ENCODE results near the gene TIMM13.

The TIMM13 gene

DNA sequence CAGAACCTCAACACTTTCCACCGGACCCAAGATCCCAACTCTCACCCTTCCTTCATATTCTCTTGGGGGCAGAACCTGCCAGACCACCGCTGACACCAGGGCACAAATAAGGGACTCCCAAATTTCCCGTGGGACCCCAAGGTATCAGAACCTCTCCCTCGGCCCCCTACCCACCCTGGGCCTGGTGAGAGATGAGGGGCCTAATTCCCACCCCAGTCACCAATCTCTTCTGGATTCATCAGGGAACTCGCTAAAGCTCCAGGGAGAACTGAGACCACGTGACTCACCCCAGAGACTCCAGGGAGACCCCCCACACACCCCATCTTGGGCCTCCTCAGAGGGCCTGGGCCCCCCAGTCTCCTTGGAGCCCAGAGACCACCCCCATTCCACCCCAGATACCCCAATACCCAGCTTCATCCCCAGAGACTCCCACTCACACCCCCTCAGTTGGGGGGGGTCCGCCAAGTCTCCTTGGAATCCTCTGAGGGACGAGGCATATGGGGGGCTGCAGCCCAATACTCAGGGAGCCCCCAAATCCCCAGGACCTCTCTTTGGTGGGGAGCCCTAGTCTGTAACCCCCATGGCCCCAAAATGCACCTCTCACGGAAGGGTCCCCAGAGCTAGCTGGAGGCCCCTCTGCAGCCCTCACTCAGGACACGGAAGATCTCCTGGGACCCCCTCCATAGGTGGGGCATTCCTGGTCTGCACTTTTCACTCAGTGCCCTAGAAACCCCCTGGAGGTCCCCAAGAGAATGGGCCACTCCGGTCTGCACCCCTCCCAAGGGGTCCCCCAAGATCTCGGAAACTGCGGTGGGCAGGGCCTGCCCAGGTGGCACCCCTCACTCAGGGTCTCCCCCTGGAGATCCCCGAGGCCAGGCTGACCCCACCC lies 27.8 kb upstream of the TIMM13 start:
- no peak for DNase-seq

DNA sequence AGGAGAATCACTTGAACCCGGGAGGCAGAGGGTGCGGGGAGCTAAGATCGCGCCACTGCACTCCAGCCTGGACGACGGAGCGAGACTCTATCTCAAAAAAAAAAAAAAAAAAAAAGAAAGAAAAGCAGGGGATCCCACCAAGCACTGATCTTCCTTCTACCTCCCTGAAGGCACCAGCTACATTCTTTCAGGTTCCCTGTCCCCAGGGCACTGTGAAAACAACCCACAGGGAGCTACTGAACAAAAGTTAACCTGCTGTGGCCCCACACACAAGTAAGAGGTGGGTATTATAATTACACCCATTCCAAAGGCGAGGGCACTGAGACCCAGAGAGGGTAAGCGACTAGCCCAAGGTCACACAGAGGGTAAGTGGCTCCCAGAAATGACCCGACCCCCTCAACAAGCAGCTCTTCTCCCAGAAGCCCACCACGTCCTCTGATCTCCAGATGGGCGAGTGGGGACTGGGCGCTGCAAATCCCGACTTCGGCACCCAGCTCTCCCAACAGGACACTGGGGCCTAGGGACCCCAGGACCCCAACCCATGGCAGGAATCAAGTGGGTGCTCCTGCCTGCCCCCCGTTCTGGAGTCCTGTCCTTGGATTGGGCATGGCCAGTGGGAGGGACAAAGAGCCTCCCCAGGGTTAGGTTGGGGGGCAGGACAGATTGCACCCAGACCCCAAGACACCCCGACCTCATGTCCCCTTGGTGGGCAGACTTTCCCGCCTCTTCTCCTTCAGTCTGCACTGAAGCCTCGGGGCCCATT lies 27.0 kb upstream of the TIMM13 start:
- DNase-seq, result no peak

DNA sequence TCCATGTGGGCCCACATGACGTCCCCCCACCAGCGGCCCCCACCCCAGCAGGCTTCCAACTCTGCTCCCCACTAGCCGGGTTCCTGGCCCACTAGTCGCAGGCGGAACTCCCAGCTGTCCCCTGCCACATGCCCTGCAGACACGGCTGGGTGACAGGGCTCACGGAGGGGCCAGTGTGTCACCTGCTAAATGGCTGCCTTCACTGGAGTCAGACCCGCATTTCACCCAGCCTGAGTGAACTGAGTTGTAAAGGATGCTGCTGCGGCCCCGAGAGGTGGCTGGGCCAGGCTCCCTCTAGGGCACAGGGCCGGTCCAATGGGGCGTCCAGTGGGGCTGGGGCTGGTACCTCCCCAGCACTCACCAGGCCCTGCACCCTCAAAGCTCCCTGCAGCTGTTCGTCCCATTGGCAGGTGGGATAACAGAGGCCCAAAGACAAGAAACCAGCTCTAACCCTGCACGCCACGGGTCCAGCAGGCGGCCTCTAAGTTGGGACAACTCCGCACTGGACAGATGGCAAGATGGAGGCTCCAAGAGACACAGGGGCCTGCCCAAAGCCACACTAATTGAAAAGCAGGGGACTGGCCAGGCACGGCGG lies 26.1 kb upstream of the TIMM13 start:
- no peak for DNase-seq

DNA sequence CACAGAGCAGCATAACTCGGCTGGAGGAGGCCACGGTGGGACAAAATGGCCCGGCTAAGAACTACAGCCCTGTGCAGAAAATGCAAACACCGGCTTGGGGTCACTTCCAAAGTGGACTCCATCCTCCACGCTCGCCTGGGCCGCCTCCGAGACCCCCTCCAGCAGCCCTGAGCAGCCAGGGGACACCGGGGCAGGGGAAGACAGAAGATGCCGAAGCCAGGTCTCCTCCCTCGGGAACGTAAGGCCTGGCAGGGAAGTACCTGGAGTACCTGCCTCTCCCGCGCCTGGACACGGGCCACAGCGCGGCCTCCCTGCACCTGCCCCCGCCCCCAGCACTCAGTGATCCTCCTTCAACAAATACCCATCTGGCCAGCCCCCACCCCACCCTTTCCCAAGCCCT lies 24.4 kb upstream of the TIMM13 start:
- DNase-seq, result no peak

DNA sequence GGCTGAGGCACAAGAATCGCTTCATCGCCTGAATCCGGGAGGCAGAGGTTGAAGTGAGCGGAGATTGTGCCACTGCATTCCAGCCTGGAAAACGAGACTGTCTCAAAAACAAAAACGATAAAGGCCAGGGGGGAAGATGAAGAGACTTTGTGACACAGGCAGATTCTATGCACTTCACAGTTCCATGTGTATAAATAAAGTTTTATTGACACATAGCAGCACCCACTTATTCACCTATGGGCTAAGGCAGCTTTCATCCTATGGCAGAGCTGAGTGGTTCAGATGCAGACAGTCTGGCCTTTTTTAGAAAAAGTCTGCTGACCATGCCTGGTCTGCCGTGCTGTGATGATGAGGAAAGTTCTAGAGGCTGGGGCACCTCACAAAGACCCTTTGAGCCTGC lies 23.8 kb upstream of the TIMM13 start:
- no peak for DNase-seq

DNA sequence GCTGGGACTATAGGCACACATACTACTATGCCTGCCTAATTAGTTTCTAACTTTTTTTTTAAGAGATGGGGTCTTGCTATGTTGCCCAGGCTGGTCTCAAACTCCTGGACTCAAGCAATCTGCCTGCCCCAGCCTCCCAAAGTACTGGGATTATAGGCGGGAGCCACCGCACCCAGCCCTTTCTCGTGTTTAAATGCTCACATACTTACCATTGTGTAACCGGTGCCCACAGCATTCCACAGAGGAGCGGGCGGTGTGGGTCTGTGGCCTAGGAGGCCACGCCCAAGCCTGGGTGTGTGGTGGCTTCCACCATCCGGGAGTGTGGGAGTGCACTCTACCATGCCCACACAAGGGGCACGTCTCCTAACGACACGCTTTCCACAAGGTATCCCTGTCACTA lies 21.6 kb upstream of the TIMM13 start:
- DNase-seq, result no peak

DNA sequence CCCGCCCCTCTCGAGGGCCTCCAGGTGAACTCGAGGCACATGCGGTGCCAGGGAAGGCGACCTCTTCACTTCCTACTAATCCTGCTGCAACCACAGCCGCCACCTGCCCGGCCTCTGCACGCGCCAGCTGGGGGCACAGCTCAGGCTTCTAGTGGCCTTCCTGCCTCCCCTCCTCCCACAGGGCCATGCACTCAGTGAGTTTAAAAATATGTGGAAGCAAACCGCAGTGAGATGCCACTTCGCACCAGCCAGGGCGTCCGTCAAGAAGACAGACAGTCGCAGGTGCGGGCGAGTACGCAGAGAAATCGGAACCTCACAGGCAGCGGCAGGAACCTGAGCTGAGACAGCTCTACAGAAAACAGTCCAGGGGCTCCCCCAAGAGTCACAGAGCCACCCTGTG lies 19.0 kb upstream of the TIMM13 start:
- peak in 1 of 2 donors; percentile 42 for DNase-seq

DNA sequence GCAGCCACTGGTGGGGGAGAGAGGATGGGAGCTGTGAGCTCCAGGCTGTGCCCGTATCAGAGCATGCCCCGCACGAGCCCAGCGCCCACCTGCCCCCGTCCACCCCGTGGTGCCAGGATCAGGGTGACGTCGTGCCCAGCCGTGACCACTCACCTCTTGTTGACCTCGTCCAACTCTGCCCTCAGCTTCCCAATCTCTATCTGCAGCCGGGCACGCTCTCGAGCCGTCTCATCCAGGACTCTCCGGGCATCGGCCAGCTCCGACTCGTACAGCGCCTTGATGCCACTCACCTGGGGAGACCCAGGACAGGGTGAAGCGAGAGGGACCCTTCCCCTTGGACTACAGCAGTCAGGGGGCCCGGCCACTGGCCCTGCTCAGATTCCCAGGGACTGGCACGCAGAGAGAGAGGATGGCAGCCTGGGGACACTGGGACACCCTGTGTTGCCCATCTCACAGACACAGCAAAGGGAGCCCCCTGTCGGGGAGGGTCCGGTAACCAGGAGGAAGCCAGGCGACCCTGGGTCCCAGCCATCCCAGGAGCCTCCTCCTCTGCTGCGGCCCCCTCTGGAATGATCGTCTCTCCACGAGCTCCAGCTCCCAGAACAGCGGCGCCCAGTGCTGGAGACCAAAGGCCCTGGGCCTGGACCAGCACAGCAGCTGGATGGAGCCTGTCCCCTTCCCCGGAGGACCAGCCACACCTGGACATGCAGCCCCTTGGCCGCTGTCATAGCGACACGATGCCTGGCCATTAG lies 17.0 kb upstream of the TIMM13 start:
- DNase-seq, result no peak

DNA sequence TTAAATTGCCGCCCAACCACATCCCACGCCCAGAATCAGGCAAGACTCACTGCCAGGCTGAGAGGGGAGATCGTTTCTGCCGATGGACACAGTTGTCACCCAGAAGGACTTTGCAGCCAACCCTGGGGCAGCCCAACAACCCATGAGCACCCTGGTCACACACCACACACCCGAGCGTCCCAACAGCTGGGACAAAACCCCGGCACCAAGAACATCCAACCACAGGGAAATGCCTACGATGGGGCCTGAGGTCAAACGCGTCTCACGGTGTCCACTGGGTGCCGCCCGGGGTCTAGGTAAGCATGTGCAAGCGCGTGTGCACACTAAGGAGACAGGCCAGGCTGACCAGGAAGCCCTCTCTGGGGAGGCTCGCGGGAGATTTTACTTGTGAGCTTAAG lies 16.4 kb upstream of the TIMM13 start:
- no peak for DNase-seq

DNA sequence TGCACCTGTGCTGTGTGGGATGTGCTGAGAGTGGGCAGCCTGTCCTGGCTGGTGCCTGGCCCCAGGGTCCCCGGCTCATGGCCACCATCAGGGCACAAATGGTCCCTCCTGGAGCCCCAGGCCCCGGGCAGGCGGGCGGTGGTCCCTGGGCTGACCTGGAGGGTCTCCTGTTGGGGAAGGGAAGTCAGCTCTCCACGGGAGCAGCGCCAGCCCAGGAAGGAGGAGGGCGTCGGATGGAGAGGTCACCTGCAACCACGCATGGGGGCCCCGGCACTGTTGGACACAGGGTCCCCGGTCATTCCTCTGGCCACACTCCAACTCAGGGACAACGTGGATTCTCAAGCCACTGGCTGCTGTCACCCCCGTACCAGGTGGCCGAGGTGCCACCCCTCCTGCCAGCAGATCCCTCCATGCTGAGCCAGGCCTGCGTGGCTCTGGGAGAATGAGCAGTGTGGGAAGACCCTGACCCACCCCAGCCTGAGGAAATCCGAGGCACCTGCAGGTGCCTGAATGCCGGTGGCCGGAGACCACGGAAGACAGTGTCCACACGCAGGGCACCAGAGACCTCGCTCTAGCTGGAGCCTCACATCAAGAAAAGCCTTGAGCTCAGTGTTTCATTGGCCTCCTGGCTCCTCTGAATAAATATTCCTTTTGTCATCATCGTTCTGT lies 15.9 kb upstream of the TIMM13 start:
- no peak for DNase-seq

DNA sequence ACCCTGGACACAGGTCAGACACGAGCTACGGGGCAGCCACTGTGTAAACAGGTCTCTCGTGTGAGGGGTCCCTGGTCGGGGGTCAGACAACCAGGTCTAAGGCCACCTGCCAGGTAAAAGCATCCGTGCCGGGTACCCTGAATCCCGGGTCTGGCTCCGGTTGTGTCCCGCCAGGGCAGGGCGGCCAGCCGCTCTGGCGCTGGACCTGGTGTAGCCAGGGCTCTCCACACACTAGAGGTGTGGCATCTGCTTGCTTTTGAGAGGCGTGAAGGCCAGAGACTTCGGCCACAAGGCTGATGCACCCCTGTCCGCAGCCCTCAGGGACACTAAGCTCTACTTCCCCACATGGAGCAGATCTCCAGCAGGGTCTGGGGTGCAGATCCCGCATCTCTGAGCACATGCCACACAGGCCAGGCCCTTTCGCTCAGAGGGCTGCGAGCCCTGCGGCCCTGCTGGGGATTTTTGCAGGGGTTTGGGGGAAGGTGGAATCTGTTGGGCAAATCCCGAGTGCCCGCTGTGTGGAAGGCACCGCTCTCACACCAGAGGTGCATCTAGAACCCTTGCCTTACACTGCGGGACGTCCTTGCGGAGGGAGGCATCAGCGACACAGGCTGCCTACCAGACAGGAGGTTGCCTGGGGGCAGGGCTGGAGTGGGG lies 13.8 kb upstream of the TIMM13 start:
- DNase-seq, result no peak

DNA sequence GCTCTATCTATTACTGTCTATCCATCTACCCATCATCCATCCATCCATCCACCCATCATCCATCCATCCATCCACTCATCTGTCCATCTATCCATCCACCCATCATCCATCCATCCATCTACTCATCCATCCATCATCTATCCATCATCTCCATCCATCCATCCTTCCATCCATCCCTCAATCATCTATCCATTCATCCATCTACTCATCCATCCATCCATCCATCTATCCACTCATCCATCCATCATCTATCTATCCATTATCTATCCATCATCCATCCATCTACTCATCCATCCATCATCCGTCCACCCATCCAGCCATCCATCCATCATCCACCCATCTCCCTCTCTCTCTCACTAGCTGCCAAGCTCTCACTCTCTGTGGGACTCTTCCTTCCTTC lies 13.1 kb upstream of the TIMM13 start:
- no peak for DNase-seq

DNA sequence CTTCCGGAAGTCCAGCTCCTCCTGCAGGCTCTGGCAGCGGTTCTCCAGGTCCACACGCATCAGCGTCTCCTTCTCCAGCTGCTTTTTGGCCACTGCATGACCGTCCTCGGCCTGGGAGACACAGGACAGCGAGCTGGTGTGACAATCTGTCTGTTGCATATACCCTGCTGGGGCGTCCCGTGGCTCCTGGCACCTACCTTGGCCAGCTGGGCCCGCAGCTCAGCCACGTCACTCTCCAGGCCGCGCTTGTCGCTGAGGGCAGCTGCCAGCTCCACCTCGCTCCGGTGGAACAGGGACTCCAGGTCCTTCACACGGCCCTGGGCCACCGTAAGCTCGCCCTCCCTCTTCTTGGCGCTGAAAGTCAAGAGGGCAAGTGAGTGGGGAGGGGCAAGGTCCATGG lies 10.8 kb upstream of the TIMM13 start:
- no peak for DNase-seq

DNA sequence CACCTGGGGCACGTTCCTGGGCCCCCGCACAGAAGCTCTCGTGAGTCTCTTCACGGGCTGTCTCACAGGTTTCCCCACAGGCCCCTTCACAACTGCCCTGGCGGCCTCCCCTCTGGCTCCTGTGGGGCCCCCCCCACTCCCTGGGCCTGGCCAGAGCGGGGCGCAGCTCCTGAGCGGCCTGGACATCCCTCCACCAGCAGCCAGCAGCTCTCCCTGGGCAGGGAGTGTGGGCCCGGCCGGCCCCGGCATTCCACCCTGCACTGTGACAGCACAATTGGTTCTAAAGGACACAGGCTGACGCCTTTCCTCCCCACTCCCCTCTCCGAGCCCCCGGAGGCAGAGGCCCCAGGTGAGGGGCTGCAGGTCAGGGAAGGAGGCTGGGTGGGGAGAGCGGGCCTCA lies 9.5 kb upstream of the TIMM13 start:
- DNase-seq, result no peak

DNA sequence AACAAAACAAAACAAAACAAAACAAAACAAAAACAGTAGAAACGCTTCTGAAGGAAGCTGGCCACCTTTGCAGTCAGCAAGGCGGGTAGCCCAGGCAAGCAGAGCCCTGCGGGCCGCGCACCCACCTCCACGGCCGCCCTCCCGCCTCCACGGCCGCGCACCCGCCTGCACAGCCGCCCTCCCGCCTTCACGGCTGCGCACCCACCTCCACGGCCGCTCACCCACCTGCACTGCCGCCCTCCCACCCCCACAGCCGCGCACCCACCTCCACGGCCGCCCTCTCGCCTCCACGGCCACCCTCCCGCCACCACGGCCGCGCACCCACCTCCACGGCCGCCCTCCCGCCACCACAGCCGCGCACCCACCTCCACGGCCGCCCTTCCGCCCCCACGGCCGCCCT lies 9.0 kb upstream of the TIMM13 start:
- DNase-seq, result no peak

DNA sequence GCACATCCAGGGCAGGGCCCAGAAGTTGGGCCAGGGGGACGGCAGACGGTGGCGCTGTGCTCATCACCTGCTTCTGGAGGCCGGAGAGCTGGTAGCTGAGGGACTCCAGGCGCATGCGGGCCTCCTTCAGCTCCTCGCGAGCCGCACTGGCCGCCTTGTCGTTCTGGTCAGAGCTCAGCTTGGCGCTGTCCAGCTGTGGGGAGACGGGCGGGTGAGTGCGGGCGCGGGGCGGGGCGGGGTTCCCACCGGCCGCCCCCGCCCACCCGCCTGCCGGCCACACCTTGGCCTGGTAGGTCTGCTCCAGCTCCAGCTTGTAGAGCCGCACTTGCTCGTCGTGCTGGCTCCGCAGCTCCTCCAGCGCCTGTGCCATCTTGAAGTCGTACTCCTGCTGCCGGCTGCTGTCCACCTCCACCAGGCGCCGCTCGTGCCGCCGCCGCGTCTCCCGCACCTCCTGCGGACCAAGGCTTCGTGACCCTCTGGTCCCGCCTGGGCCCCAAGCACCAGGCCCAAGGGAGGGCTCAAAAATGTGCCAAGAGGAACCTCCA lies 7.4 kb upstream of the TIMM13 start:
- DNase-seq, result no peak

DNA sequence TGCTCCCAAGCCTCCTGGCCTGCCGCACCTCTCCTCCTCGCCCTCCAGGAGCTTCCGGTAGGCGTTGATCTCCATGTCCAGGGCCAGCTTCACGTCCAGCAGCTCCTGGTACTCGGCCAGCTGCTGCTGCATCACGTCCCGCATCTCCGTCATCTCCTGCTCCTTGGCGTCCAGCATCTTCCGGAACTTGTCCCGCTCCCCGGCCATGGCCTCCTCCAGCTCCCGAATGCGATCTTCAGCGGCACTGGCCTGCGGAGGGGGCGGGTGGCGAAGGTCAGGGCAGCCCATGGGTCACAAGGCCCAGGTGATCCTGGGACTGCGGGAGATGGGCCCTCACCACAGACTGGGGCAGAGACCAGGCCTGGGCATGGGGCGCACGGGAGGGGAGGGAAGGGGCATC lies 6.9 kb upstream of the TIMM13 start:
- no peak for DNase-seq

DNA sequence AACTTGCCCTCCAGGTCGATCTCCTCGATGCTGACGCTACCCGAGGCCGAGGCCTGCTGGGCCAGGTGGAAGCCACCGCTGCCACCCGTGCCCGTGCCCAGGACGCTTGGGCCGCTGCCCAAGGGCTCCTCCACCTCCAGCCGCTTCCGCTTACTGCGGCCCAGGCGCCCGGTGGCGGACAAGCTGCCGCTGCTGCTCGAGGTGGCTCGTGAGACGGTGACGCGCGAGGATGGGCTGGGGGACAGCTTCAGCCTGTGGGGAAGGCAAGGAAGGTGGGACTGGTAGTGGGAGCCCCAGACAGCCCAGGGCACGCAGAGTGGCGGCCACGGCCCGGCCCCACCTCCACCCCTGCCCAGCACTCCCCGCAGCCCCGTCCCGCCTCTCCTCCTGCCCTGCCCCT lies 6.5 kb upstream of the TIMM13 start:
- DNase-seq, result no peak

DNA sequence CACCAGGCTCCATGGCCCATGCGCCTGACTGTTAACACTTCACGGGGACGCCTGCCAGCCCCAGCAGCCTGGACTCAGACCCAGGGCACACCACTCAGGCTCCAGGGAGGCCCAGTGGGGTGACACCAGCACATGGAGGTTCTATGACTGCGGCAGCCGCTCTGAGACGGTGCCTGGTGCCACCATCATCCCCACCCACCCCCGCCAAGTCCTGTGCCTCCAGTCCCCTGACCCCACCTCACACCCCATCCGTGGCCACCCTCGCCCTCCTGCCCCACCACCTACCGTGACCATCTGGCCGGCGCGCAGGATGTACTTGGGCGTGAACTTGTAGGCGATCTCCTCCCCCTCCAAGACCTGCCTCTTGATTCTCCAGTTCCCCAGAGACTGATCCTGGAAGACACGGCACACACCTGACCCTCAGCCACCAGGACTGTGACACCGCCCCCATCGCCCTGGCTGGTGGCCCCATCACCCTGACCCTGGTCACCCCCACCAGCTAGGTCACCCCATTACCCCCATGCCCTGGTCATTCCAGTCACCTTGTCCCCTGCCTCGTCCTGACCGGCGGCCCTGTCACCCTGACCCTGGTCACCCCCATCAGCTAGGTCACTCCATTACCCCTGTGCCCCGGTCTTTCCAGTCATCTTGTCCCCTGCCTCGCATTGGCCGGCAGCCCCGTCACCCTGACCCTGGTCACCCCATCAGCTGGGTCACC lies 4.9 kb upstream of the TIMM13 start:
- no peak for DNase-seq

DNA sequence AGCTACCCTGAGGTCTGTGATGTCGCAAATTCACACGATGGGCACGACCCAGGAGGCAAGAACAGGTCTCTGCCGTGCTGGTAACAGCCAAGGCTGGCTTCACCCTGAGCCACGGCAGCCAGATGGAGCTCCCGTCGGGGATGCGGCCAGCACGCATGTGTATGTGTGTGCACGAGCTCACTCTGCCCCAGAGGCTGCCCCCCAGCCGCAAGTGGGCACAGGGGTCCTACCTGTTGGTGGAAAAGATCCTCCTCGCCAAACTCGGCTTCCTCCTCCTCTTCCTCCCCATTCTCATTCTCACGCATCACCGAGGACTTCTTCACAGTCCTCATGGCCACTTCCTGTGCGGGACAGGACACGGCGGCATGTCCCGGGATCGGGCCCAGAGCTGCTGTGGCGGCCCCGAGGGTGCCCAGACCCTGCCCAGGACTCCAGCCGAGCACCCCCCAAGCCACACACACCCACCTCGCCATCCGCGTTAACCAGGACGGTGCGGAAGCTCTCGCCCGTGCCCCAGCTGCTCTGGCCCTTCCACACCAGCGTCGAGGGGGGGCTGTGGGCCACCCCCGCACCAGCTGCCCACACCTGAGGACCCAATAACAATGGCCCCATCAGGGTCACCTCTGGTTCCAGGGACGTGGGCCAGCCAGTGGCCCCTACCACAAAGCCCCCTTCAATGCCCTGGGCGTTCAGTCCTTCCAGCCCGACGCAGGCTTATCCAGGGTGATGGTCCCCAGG lies 4.1 kb upstream of the TIMM13 start:
- DNase-seq, result no peak

Data from bone marrow (tissue), 2 donors.